Measurements from ENCODE around the gene SLC12A8.

SLC12A8 gene

DNA sequence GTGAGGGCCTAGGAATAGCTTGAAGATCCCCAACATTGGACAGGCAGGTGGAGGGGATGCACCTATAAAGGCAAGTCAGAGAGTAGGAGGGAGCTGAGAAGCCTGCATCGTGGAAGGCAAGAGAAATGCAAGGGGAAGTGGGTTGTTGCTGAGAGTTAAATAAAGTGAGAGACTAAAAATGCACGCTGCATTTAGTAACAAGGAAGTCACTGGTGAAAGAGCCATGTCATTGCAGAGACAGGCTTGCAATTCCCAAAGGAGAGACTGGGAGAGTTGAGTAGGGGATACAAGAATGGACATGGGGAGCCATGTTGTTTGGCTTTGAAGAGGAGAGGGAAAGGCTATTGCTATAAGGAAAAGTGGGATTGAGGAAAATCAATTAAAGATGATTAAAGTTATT is 79.7 kb downstream of the SLC12A8 start:
- Histone ChIP-seq H3K9me3 (ENCODE audit: control insufficient read depth, low read length) (no peaks in the 10 kb centered on the region), H3K27ac (ENCODE audit: insufficient read depth, low read length, poor library complexity, severe bottlenecking) (no peak overlapping the region), H3K36me3 (ENCODE audit: control insufficient read depth, insufficient read depth, low read length) (no peaks in the 10 kb centered on the region), H3K4me1 (ENCODE audit: control insufficient read depth, insufficient read depth, low read length, poor library complexity, severe bottlenecking) (no peaks in the 10 kb centered on the region), H3K27me3 (replicated peaks; ENCODE audit: control insufficient read depth, insufficient read depth, low read length, poor library complexity, severe bottlenecking) (no peaks in the 10 kb centered on the region), H3K4me3 (ENCODE audit: insufficient read depth, low read depth, low read length, poor library complexity, severe bottlenecking) (no peak overlapping the region)
- DNase-seq = no peak

- Histone ChIP-seq H3K4me3 (ENCODE audit: insufficient read depth, low read depth, low read length, poor library complexity, severe bottlenecking) (no peak overlapping the region), H3K4me1 (ENCODE audit: control insufficient read depth, insufficient read depth, low read length, poor library complexity, severe bottlenecking) (no peaks in the 10 kb centered on the region), H3K27ac (ENCODE audit: insufficient read depth, low read length, poor library complexity, severe bottlenecking) (no peak overlapping the region), H3K27me3 (replicated peaks; ENCODE audit: control insufficient read depth, insufficient read depth, low read length, poor library complexity, severe bottlenecking) (no peaks in the 10 kb centered on the region), H3K36me3 (ENCODE audit: control insufficient read depth, insufficient read depth, low read length) (no peaks in the 10 kb centered on the region), H3K9me3 (ENCODE audit: control insufficient read depth, low read length) (no peaks in the 10 kb centered on the region)
- no peak for DNase-seq
These were observed 83.0 kb downstream of the SLC12A8 start for GRCh38 chr3:125129512-125129997.

DNA sequence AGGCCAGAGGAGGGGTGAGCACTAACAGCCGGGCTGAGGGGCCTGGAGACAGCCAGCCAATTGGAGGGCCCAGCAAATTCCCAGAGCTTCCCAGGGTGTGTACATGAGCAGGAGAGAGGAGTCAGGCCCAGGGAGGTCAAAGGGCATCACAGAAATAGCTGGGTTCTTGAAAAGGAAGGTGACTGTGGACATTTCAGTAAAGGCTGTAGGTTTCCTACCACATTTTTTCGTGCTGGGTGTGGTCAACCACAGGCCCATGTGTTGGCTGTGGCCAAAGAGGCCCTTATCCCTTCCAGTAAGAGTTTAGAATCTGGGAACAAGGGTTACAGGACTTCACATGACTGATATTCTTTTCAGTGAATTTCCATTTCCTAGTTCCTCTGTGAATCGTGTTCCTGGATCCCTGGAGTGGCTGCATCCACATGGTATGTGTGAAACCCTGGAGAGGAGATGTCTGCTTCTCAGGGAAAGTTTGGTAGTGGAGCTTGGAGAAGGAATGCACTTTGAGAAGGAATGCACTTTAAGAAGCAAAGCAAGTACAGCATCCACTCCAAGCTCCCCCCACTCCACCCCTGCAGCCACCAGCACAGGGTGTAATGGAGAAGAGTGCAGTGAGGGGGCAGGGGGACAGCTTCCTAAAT is 83.6 kb downstream of the SLC12A8 start:
- no peak overlapping the region for H3K4me3 ChIP-seq (ENCODE audit: insufficient read depth, low read depth, low read length, poor library complexity, severe bottlenecking)
- no peak for DNase-seq
- H3K4me1 ChIP-seq (ENCODE audit: control insufficient read depth, insufficient read depth, low read length, poor library complexity, severe bottlenecking) = no peaks in the 10 kb centered on the region
- H3K27ac ChIP-seq (ENCODE audit: insufficient read depth, low read length, poor library complexity, severe bottlenecking) = no peak overlapping the region
- no peaks in the 10 kb centered on the region for H3K9me3 ChIP-seq (ENCODE audit: control insufficient read depth, low read length)
- no peaks in the 10 kb centered on the region for H3K36me3 ChIP-seq (ENCODE audit: control insufficient read depth, insufficient read depth, low read length)
- H3K27me3 ChIP-seq (replicated peaks; ENCODE audit: control insufficient read depth, insufficient read depth, low read length, poor library complexity, severe bottlenecking) = no peaks in the 10 kb centered on the region

- Histone ChIP-seq H3K4me3 (ENCODE audit: insufficient read depth, low read depth, low read length, poor library complexity, severe bottlenecking) (no peak overlapping the region), H3K27me3 (replicated peaks; ENCODE audit: control insufficient read depth, insufficient read depth, low read length, poor library complexity, severe bottlenecking) (no peaks in the 10 kb centered on the region), H3K27ac (ENCODE audit: insufficient read depth, low read length, poor library complexity, severe bottlenecking) (no peak overlapping the region), H3K4me1 (ENCODE audit: control insufficient read depth, insufficient read depth, low read length, poor library complexity, severe bottlenecking) (no peaks in the 10 kb centered on the region), H3K36me3 (ENCODE audit: control insufficient read depth, insufficient read depth, low read length) (no peaks in the 10 kb centered on the region), H3K9me3 (ENCODE audit: control insufficient read depth, low read length) (no peaks in the 10 kb centered on the region)
- DNase-seq = no peak
These were observed 86.2 kb downstream of the SLC12A8 start for GRCh38 chr3:125126323-125126722.

DNA sequence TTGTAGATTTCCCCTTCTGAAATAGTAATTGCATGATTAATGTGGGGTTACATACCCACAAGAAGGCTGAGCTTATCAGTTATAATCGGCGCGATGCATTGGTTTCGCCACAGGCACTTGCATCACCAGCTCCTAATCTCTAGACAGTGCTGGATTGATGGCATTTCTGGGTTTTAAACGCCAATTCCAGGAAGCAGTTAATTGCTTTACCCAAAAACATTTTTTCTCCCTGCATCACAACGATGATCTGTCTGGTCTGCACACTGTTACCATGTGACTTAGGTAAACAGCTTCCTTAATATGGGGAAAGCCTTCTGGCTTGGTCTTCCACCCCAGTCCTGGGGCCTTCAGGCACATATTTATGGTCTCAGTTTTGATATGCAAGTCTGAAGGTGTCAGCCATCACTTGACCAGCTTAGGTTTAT is 86.7 kb downstream of the SLC12A8 start:
- DNase-seq = no peak
- no peak overlapping the region for H3K27ac ChIP-seq (ENCODE audit: insufficient read depth, low read length, poor library complexity, severe bottlenecking)

DNA sequence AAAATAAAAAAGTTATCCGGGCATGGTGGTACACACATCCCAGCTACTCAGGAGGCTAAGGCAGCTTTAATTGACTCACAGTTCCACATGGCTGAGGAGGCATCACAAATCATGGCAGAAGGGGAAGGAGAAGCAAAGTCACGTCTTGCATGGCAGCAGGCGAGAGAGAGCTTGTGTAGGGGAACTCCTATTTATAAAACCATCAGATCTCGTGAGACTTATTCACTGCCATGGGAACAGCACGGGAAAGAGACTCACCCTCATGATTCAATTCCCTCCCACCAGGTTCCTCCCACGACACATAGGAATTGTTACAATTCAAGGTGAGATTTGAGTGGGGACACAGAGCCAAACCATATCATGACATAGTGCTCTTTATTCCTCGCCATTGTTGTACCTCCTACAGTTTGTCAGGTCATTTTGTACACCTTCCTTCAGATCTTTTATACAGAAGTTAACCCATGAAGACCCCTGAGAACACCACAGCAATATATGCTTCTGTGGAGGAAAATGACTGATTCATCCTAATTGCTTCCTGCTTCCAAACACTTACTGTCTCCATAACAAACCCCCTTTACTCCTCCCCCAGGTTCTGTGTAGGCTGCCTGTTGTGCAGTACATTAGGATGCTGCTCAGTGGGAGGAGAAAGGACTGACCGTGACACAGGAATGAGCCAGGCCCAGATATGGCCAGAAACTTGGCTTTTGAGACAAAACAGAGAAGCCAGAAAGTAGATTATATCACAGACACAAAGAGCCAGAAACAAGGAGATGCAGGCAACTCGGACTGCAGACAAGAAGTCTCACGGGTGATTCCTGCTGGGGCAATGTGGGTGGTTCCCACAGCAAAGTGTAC is 88.9 kb downstream of the SLC12A8 start:
- H3K9me3 ChIP-seq (ENCODE audit: control insufficient read depth, low read length) = no peaks in the 10 kb centered on the region
- no peak overlapping the region for H3K27ac ChIP-seq (ENCODE audit: insufficient read depth, low read length, poor library complexity, severe bottlenecking)
- H3K36me3 ChIP-seq (ENCODE audit: control insufficient read depth, insufficient read depth, low read length) = no peaks in the 10 kb centered on the region
- no peak for DNase-seq
- H3K4me1 ChIP-seq (ENCODE audit: control insufficient read depth, insufficient read depth, low read length, poor library complexity, severe bottlenecking) = no peaks in the 10 kb centered on the region
- no peak overlapping the region for H3K4me3 ChIP-seq (ENCODE audit: insufficient read depth, low read depth, low read length, poor library complexity, severe bottlenecking)
- no peaks in the 10 kb centered on the region for H3K27me3 ChIP-seq (replicated peaks; ENCODE audit: control insufficient read depth, insufficient read depth, low read length, poor library complexity, severe bottlenecking)

More for the DNA sequence above, 86.7 kb downstream of the SLC12A8 start:
- Histone ChIP-seq H3K9me3 (ENCODE audit: control insufficient read depth, low read length) (no peaks in the 10 kb centered on the region), H3K36me3 (ENCODE audit: control insufficient read depth, insufficient read depth, low read length) (no peaks in the 10 kb centered on the region), H3K27me3 (replicated peaks; ENCODE audit: control insufficient read depth, insufficient read depth, low read length, poor library complexity, severe bottlenecking) (no peaks in the 10 kb centered on the region), H3K4me1 (ENCODE audit: control insufficient read depth, insufficient read depth, low read length, poor library complexity, severe bottlenecking) (no peaks in the 10 kb centered on the region), H3K4me3 (ENCODE audit: insufficient read depth, low read depth, low read length, poor library complexity, severe bottlenecking) (no peak overlapping the region)

GRCh38 chr3:125121246-125122010 is 91.1 kb downstream of the SLC12A8 start:
- DNase-seq = no peak
- Histone ChIP-seq H3K27me3 (replicated peaks; ENCODE audit: control insufficient read depth, insufficient read depth, low read length, poor library complexity, severe bottlenecking) (no peaks in the 10 kb centered on the region), H3K27ac (ENCODE audit: insufficient read depth, low read length, poor library complexity, severe bottlenecking) (no peak overlapping the region), H3K36me3 (ENCODE audit: control insufficient read depth, insufficient read depth, low read length) (no peaks in the 10 kb centered on the region), H3K9me3 (ENCODE audit: control insufficient read depth, low read length) (no peaks in the 10 kb centered on the region), H3K4me1 (ENCODE audit: control insufficient read depth, insufficient read depth, low read length, poor library complexity, severe bottlenecking) (no peaks in the 10 kb centered on the region), H3K4me3 (ENCODE audit: insufficient read depth, low read depth, low read length, poor library complexity, severe bottlenecking) (no peak overlapping the region)

DNA sequence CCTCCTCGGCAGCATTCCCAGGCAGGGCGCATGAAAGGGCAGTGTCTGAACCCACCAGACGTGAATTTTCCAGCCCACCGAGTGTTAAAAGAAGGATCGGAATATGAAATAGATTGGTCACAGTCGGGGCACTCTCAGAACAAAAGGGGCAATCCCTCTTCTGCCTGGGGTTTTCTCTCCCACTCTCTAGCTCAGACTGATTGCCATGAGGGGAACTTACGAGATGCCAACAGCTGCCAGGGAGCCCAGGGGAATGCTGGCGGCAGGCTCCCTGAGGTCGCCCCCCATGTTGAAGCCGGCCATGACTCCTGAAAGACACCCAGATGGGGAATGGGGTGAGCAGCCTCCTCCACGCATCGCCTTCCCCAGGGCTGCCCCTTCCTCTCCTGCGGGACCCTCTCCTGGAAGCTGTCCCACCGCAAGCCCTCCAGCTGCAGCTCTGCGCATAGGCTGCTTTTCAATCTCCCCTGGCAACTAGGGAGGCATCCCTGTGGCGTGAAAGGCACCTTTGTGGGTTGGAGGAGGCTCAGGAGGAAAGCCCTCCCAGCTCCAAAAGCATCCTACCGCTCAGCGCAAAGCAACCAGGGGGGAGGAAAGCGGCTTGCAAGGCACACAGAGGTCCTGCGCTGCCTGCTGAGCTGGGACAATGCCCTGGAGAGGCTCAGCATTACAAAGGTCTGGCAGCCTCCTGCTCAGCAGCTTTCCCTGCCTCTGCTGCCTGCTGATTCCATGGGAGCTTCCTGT is 92.0 kb downstream of the SLC12A8 start:
- no peak for DNase-seq
- H3K4me3 ChIP-seq (ENCODE audit: insufficient read depth, low read depth, low read length, poor library complexity, severe bottlenecking) = no peak overlapping the region
- no peaks in the 10 kb centered on the region for H3K27me3 ChIP-seq (replicated peaks; ENCODE audit: control insufficient read depth, insufficient read depth, low read length, poor library complexity, severe bottlenecking)
- H3K36me3 ChIP-seq (ENCODE audit: control insufficient read depth, insufficient read depth, low read length) = no peaks in the 10 kb centered on the region
- H3K4me1 ChIP-seq (ENCODE audit: control insufficient read depth, insufficient read depth, low read length, poor library complexity, severe bottlenecking) = no peaks in the 10 kb centered on the region
- H3K9me3 ChIP-seq (ENCODE audit: control insufficient read depth, low read length) = no peaks in the 10 kb centered on the region
- H3K27ac ChIP-seq (ENCODE audit: insufficient read depth, low read length, poor library complexity, severe bottlenecking) = no peak overlapping the region

GRCh38 chr3:125119752-125120378 is 92.7 kb downstream of the SLC12A8 start:
- H3K27ac ChIP-seq (ENCODE audit: insufficient read depth, low read length, poor library complexity, severe bottlenecking) = no peak overlapping the region

More at GRCh38 chr3:125119752-125120378, 92.7 kb downstream of the SLC12A8 start:
- no peak for DNase-seq
- Histone ChIP-seq H3K4me3 (ENCODE audit: insufficient read depth, low read depth, low read length, poor library complexity, severe bottlenecking) (no peak overlapping the region), H3K9me3 (ENCODE audit: control insufficient read depth, low read length) (no peaks in the 10 kb centered on the region), H3K36me3 (ENCODE audit: control insufficient read depth, insufficient read depth, low read length) (no peaks in the 10 kb centered on the region), H3K4me1 (ENCODE audit: control insufficient read depth, insufficient read depth, low read length, poor library complexity, severe bottlenecking) (no peaks in the 10 kb centered on the region), H3K27me3 (replicated peaks; ENCODE audit: control insufficient read depth, insufficient read depth, low read length, poor library complexity, severe bottlenecking) (no peaks in the 10 kb centered on the region)

Data from effector memory CD4-positive, alpha-beta T cell (primary cell).